ENCODE results near the gene AAK1. TPM values are rescaled to one million over a fixed set of nuclear protein-coding genes. Genes with fewer than 3 reads are reported as not detected.
"Not testable (repeated sequence)": the region's sequence is repeated elsewhere in the genome, so short reads cannot be mapped to it uniquely, and the experiment has no call there.

The AAK1 gene
- total RNA-seq, 1 donor from 2014 or later: 108 TPM

GRCh38 chr2:69608109-69608508 lies 35.4 kb downstream of the AAK1 start:
- Mint-ChIP-seq H3K4me1 (ENCODE audit: low read depth, unreplicated experiment) (peaks cover 9% of the 10 kb centered on the region), H3K9me3 (ENCODE audit: unreplicated experiment) (peaks cover 9% of the 10 kb centered on the region), H3K4me3 (ENCODE audit: unreplicated experiment) (no peak overlapping the region), H3K27ac (ENCODE audit: unreplicated experiment) (no peak overlapping the region), H3K27me3 (ENCODE audit: low read depth, unreplicated experiment) (no peaks in the 10 kb centered on the region), H3K36me3 (ENCODE audit: low read depth, unreplicated experiment) (peaks cover 29% of the 10 kb centered on the region)
- Histone ChIP-seq H3K4me2 (ENCODE audit: low read length) (no peak overlapping the region), H3K4me1 (ENCODE audit: insufficient read depth, low read length) (no peaks in the 10 kb centered on the region), H3K79me2 (ENCODE audit: insufficient read depth, low read length) (peaks cover 95% of the 10 kb centered on the region), H3K27me3 (ENCODE audit: insufficient read depth, low read length) (no peaks in the 10 kb centered on the region), H3K9me3 (ENCODE audit: insufficient read depth, low read depth, low read length) (no peaks in the 10 kb centered on the region), H3K27ac (ENCODE audit: low read depth, low read length) (no peak overlapping the region), H4K20me1 (ENCODE audit: insufficient read depth, low read length) (peaks cover 92% of the 10 kb centered on the region), H3K4me3 (ENCODE audit: insufficient read depth, low read depth, low read length) (no peak overlapping the region), H2AFZ (ENCODE audit: low read depth, low read length) (no peak overlapping the region), H3K36me3 (ENCODE audit: insufficient read depth, low read length) (no peaks in the 10 kb centered on the region), H3K9ac (ENCODE audit: low read length) (no peak overlapping the region)
- no peak for FAIRE-seq
- no peak for DNase-seq (ENCODE audit: low read depth)
- TF ChIP-seq EZH2 (IDR thresholded peaks at IDR 0.05; ENCODE audit: insufficient read depth, low read length) (no peak), CTCF (IDR thresholded peaks at IDR 0.05; ENCODE audit: insufficient read depth, low read depth, low read length) (no peak)

GRCh38 chr2:69606771-69607170 lies 36.8 kb downstream of the AAK1 start:
- not testable (repeated sequence) for H3K27me3 Mint-ChIP-seq (ENCODE audit: low read depth, unreplicated experiment); H3K36me3 ChIP-seq (ENCODE audit: insufficient read depth, low read length); H3K4me2 ChIP-seq (ENCODE audit: low read length); H3K9me3 Mint-ChIP-seq (ENCODE audit: unreplicated experiment); H2AFZ ChIP-seq (ENCODE audit: low read depth, low read length); H3K27ac ChIP-seq (ENCODE audit: low read depth, low read length); H3K27ac Mint-ChIP-seq (ENCODE audit: unreplicated experiment); DNase-seq (ENCODE audit: low read depth); H3K4me3 ChIP-seq (ENCODE audit: insufficient read depth, low read depth, low read length); H3K4me3 Mint-ChIP-seq (ENCODE audit: unreplicated experiment); H3K9me3 ChIP-seq (ENCODE audit: insufficient read depth, low read depth, low read length); H3K9ac ChIP-seq (ENCODE audit: low read length); H3K4me1 ChIP-seq (ENCODE audit: insufficient read depth, low read length); FAIRE-seq; H3K27me3 ChIP-seq (ENCODE audit: insufficient read depth, low read length)
- H3K4me1 Mint-ChIP-seq (ENCODE audit: low read depth, unreplicated experiment): peaks cover 13% of the 10 kb centered on the region
- H4K20me1 ChIP-seq (ENCODE audit: insufficient read depth, low read length): peaks cover 83% of the 10 kb centered on the region
- peaks cover 25% of the 10 kb centered on the region for H3K36me3 Mint-ChIP-seq (ENCODE audit: low read depth, unreplicated experiment)
- peaks cover 92% of the 10 kb centered on the region for H3K79me2 ChIP-seq (ENCODE audit: insufficient read depth, low read length)

- H3K4me3 Mint-ChIP-seq (ENCODE audit: unreplicated experiment): no peak overlapping the region
- Histone ChIP-seq H3K4me1 (ENCODE audit: insufficient read depth, low read length) (peaks cover 7% of the 10 kb centered on the region), H3K79me2 (ENCODE audit: insufficient read depth, low read length) (peaks cover 82% of the 10 kb centered on the region), H4K20me1 (ENCODE audit: insufficient read depth, low read length) (peaks cover 85% of the 10 kb centered on the region), H3K36me3 (ENCODE audit: insufficient read depth, low read length) (no peaks in the 10 kb centered on the region), H3K9ac (ENCODE audit: low read length) (no peak overlapping the region), H3K27me3 (ENCODE audit: insufficient read depth, low read length) (no peaks in the 10 kb centered on the region), H3K4me2 (ENCODE audit: low read length) (no peak overlapping the region), H3K4me3 (ENCODE audit: insufficient read depth, low read depth, low read length) (no peak overlapping the region), H3K9me3 (ENCODE audit: insufficient read depth, low read depth, low read length) (no peaks in the 10 kb centered on the region), H3K27ac (ENCODE audit: low read depth, low read length) (no peak overlapping the region), H2AFZ (ENCODE audit: low read depth, low read length) (no peak overlapping the region)
- FAIRE-seq: no peak
- H3K9me3 Mint-ChIP-seq (ENCODE audit: unreplicated experiment): peaks cover 6% of the 10 kb centered on the region
- DNase-seq (ENCODE audit: low read depth): no peak
- TF ChIP-seq EZH2 (IDR thresholded peaks at IDR 0.05; ENCODE audit: insufficient read depth, low read length): no peak
- TF ChIP-seq CTCF (IDR thresholded peaks at IDR 0.05; ENCODE audit: insufficient read depth, low read depth, low read length): no peak
- H3K36me3 Mint-ChIP-seq (ENCODE audit: low read depth, unreplicated experiment): peaks cover 18% of the 10 kb centered on the region
- no peak overlapping the region for H3K27ac Mint-ChIP-seq (ENCODE audit: unreplicated experiment)
- H3K27me3 Mint-ChIP-seq (ENCODE audit: low read depth, unreplicated experiment): no peaks in the 10 kb centered on the region
- peaks cover 27% of the 10 kb centered on the region for H3K4me1 Mint-ChIP-seq (ENCODE audit: low read depth, unreplicated experiment)
These were observed 38.3 kb downstream of the AAK1 start for GRCh38 chr2:69605284-69605683.

All from astrocyte (in vitro differentiated cells and primary cell).